ENCODE data around the gene BHLHE40. TPM values are rescaled to one million over a fixed set of nuclear protein-coding genes. Genes with fewer than 3 reads are reported as not detected.
A peak's percentile ranks its signal among the peaks of the same experiment; 100 is the strongest.

BHLHE40 gene
- polyA plus RNA-seq, 3 donors: 20.2 to 167 (median 23.4) TPM

DNA sequence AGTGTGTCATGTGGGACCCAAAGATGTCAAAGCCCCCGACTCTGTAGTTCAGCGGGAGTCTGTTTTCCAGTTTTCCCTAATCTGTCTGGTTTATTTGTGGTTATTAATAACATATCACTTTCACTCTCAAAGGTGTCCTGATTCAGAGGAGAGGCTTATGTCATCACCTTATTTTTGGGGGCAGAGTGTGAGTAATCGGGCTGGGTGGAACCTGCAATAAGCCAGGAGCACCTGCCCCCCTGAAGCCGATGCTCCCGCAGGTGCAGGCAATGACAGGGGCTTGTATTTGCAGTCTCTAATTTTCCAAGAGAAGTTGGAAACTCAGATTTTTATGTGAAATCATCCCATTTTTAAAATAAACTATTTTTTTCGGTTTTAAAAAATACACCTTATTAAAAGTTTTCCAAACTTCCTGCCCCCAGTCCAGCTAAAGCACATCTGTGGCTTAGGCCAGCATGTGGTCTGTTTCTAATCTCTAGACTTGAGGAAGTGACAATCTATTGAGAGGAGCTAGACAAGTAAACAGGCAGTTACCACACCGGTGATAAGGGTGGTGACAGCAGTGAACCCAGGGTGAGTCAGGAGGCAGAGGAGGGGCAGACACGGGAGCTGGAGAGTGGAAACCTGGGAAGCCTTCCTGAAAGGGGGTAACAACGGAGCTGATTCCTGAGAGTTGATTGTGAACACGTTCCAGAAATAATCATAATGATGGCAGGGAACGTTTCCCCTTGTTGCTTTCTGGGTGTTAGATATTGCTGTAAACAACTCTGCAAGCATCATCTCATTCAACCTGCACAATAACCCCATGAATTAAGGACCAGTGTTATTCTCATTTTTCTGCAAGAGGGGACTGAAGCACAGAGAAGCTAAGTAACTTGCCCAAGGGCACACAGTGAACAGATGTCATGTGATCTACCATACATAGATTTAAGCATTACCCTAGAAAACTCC lies 37.2 kb downstream of the BHLHE40 start:
- H3K27me3 Mint-ChIP-seq (ENCODE audit: low read depth in 3 of 3): peaks cover 0 to 2% (median 0%) of the 10 kb centered on the region in 3 donors
- TF ChIP-seq, protein P1, sequence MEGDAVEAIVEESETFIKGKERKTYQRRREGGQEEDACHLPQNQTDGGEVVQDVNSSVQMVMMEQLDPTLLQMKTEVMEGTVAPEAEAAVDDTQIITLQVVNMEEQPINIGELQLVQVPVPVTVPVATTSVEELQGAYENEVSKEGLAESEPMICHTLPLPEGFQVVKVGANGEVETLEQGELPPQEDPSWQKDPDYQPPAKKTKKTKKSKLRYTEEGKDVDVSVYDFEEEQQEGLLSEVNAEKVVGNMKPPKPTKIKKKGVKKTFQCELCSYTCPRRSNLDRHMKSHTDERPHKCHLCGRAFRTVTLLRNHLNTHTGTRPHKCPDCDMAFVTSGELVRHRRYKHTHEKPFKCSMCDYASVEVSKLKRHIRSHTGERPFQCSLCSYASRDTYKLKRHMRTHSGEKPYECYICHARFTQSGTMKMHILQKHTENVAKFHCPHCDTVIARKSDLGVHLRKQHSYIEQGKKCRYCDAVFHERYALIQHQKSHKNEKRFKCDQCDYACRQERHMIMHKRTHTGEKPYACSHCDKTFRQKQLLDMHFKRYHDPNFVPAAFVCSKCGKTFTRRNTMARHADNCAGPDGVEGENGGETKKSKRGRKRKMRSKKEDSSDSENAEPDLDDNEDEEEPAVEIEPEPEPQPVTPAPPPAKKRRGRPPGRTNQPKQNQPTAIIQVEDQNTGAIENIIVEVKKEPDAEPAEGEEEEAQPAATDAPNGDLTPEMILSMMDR (IDR thresholded peaks at IDR 0.05): no peak
- H3K9ac ChIP-seq (ENCODE audit: insufficient read depth, low read length, poor library complexity, severe bottlenecking): no peak overlapping the region
- H4K20me1 ChIP-seq (ENCODE audit: insufficient read depth, low read length): no peaks in the 10 kb centered on the region
- H3K9me3 Mint-ChIP-seq: no peaks in the 10 kb centered on the region
- peak overlapping the region in 1 of 2 donors; percentile 54 for H3K4me3 Mint-ChIP-seq
- no peaks in the 10 kb centered on the region for H3K27me3 ChIP-seq (ENCODE audit: control insufficient read depth in 2 of 2, insufficient read depth in 2 of 2, low read length in 2 of 2)
- no peak overlapping the region for H3K4me3 ChIP-seq (replicated peaks in 1 of 3; ENCODE audit: low read depth in 2 of 3, low read length in 3 of 3)
- H3K27ac ChIP-seq (ENCODE audit: low read depth in 1 of 2, low read length in 2 of 2): peak overlapping the region; percentile 10 to 70
- intact Hi-C loops (cut with micrococcal nuclease): loop anchor here in 1 of 2 donors (5.0 to 10.0 kb wide), 3 partner anchors 34 to 178 kb away; partner anchors contain the start of gene ARL8B
- H3K4me1 Mint-ChIP-seq: peaks cover 90% of the 10 kb centered on the region
- H3K36me3 ChIP-seq (replicated peaks in 1 of 2; ENCODE audit: control insufficient read depth in 1 of 2, insufficient read depth in 2 of 2, low read length in 2 of 2): no peaks in the 10 kb centered on the region
- DNase-seq: peak; percentile 66 to 84 (median 79)
- peaks cover 0 to 11% of the 10 kb centered on the region in 2 donors for H3K36me3 Mint-ChIP-seq
- peak overlapping the region; percentile 9 to 95 (median 87) for H3K27ac Mint-ChIP-seq
- no peaks in the 10 kb centered on the region for H3K9me3 ChIP-seq (replicated peaks in 1 of 2; ENCODE audit: control insufficient read depth in 1 of 2, insufficient read depth in 1 of 2, low read length in 2 of 2)
- no peaks in the 10 kb centered on the region for H3K79me2 ChIP-seq (ENCODE audit: insufficient read depth, low read length)
- H2AFZ ChIP-seq (ENCODE audit: insufficient read depth, low read depth, low read length, poor library complexity, severe bottlenecking): no peak overlapping the region
- peak overlapping the region; percentile 12 for H3K4me2 ChIP-seq (replicated peaks; ENCODE audit: extremely low read depth, low read length, poor library complexity, severe bottlenecking)
- 0% methylated on average over 2 of the region's 11 CpGs for WGBS (ENCODE audit: insufficient coverage)
- H3K4me1 ChIP-seq (ENCODE audit: control insufficient read depth in 1 of 2, insufficient read depth in 2 of 2, low read length in 2 of 2): peaks cover 73 to 83% of the 10 kb centered on the region in 2 donors

DNA sequence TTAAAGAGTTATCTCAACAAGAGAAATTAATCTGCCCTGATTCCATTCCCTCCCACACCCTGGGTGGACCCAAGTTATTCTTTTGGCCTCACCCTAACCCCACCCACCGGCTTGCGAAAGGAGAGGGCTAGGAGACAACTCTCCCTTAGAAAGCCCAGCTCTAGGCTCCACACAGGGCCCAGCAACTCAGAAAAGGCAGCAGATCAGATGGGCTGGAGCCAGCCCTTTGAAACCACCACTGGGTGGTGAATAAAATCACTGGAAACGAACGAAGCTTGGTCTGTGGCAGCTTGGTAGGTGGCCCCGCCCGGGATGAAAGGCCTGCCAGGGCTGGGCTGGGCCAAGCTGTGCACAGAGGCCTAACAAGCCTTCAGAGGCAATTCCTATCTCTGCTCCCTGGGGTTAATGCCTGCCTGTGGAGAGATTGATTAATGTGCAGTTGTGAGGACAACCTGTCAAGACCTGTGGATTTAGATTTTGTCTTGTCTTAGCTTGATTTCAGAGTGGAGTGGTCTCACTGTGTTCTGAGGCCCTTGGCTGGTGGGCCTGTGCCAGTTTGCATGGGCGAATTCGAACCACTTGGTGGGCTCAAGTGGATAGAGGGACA lies 38.8 kb downstream of the BHLHE40 start:
- Mint-ChIP-seq H3K4me1 (peaks cover 80% of the 10 kb centered on the region), H3K27me3 (ENCODE audit: low read depth in 3 of 3) (peaks cover 0 to 2% (median 0%) of the 10 kb centered on the region in 3 donors), H3K27ac (peak overlapping the region; percentile 66 to 95 (median 85)), H3K9me3 (no peaks in the 10 kb centered on the region), H3K4me3 (no peak overlapping the region), H3K36me3 (peaks cover 0 to 8% of the 10 kb centered on the region in 2 donors)
- whole genome bisulfite sequencing (ENCODE audit: insufficient coverage): 66% methylated on average over 6 of the region's 8 CpGs
- Histone ChIP-seq H3K4me3 (replicated peaks in 1 of 3; ENCODE audit: low read depth in 2 of 3, low read length in 3 of 3) (no peak overlapping the region), H4K20me1 (ENCODE audit: insufficient read depth, low read length) (no peaks in the 10 kb centered on the region), H3K4me1 (ENCODE audit: control insufficient read depth in 1 of 2, insufficient read depth in 2 of 2, low read length in 2 of 2) (peaks cover 57 to 68% of the 10 kb centered on the region in 2 donors), H3K79me2 (ENCODE audit: insufficient read depth, low read length) (no peaks in the 10 kb centered on the region), H2AFZ (ENCODE audit: insufficient read depth, low read depth, low read length, poor library complexity, severe bottlenecking) (peak overlapping the region; percentile 44), H3K36me3 (replicated peaks in 1 of 2; ENCODE audit: control insufficient read depth in 1 of 2, insufficient read depth in 2 of 2, low read length in 2 of 2) (no peaks in the 10 kb centered on the region), H3K9me3 (replicated peaks in 1 of 2; ENCODE audit: control insufficient read depth in 1 of 2, insufficient read depth in 1 of 2, low read length in 2 of 2) (no peaks in the 10 kb centered on the region), H3K27me3 (ENCODE audit: control insufficient read depth in 2 of 2, insufficient read depth in 2 of 2, low read length in 2 of 2) (no peaks in the 10 kb centered on the region), H3K9ac (ENCODE audit: insufficient read depth, low read length, poor library complexity, severe bottlenecking) (no peak overlapping the region), H3K4me2 (replicated peaks; ENCODE audit: extremely low read depth, low read length, poor library complexity, severe bottlenecking) (no peak overlapping the region), H3K27ac (ENCODE audit: low read depth in 1 of 2, low read length in 2 of 2) (peak overlapping the region in 1 of 2 donors; percentile 35)
- intact Hi-C loops (cut with micrococcal nuclease): loop anchor here in 1 of 2 donors (5.0 to 10.0 kb wide), 3 partner anchors 36 to 177 kb away; partner anchors contain the start of gene ARL8B
- TF ChIP-seq, protein P1 (IDR thresholded peaks at IDR 0.05): no peak
- DNase-seq: peak in 1 of 3 donors; percentile 23
